HUES64 (cell line): ENCODE measurements around the gene KPNA6.

Experiments used
- H3K27ac ChIP-seq: 2 replicates; pipeline ENCODE4 v1.7.0; 2013; ENCODE audit warnings: low read depth, low read length, inconsistent platforms
- H3K27me3 ChIP-seq: 2 replicates; pipeline ENCODE4 v1.6.1; 2013; ENCODE audit warnings: mild to moderate bottlenecking, low read length; ENCODE audit not compliant: insufficient read depth
- H3K36me3 ChIP-seq: 2 replicates; pipeline ENCODE4 v1.6.1; 2013; ENCODE audit warnings: mild to moderate bottlenecking, low read length; ENCODE audit not compliant: insufficient read depth
- H3K4me1 ChIP-seq: 2 replicates; pipeline ENCODE4 v1.6.1; 2013; ENCODE audit warnings: mild to moderate bottlenecking, low read length, moderate library complexity; ENCODE audit not compliant: insufficient read depth
- H3K4me3 ChIP-seq: 2 replicates; pipeline ENCODE4 v1.5.1; 2013; ENCODE audit warnings: mild to moderate bottlenecking, low read length, moderate library complexity
- H3K9ac ChIP-seq: 2 replicates; pipeline ENCODE4 v1.6.1; 2013; ENCODE audit warnings: mild to moderate bottlenecking, low read depth, low read length
- H3K9me3 ChIP-seq: 2 replicates; pipeline ENCODE4 v1.6.1; 2013; ENCODE audit warnings: low read depth, low read length; ENCODE audit not compliant: insufficient read depth
- WGBS: fragments of 150-250, 120-280 bp; methylation state at CpG from one replicate; pipeline ENCODE4 v1.1.7; 2013; ENCODE audit warnings: missing lambda C conversion rate; 5-methylcytosine and 5-hydroxymethylcytosine counted together

The KPNA6 gene

DNA sequence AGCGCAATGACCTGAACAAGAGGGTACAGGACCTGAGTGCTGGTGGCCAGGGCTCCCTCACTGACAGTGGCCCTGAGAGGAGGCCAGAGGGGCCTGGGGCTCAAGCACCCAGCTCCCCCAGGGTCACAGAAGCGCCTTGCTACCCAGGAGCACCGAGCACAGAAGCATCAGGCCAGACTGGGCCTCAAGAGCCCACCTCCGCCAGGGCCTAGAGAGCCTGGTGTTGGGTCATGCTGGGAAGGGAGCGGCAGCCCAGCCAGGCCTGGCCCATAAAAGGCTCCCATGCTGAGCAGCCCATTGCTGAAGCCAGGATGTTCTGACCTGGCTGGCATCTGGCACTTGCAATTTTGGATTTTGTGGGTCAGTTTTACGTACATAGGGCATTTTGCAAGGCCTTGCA, 87.1 kb downstream of the KPNA6 start:
- Histone ChIP-seq H3K4me3 (no peak overlapping the region), H3K36me3 (peaks cover 86% of the 10 kb centered on the region), H3K9ac (no peak overlapping the region), H3K9me3 (no peaks in the 10 kb centered on the region), H3K27me3 (no peaks in the 10 kb centered on the region), H3K27ac (no peak overlapping the region), H3K4me1 (peaks cover 17% of the 10 kb centered on the region)
- 92% methylated on average over 6 of the region's 6 CpGs for WGBS

- no peak overlapping the region for H3K27ac ChIP-seq
- peaks cover 81% of the 10 kb centered on the region for H3K36me3 ChIP-seq
- no peak overlapping the region for H3K4me3 ChIP-seq
- H3K4me1 ChIP-seq = peaks cover 18% of the 10 kb centered on the region
- H3K27me3 ChIP-seq = no peaks in the 10 kb centered on the region
- 96% methylated on average over 3 of the region's 3 CpGs for WGBS
- H3K9ac ChIP-seq = no peak overlapping the region
- no peaks in the 10 kb centered on the region for H3K9me3 ChIP-seq
Observed at GRCh38 chr1:32195531-32195930, 87.7 kb downstream of the KPNA6 start.

GRCh38 chr1:32195972-32196823, 88.3 kb downstream of the KPNA6 start:
- no peaks in the 10 kb centered on the region for H3K9me3 ChIP-seq
- no peak overlapping the region for H3K27ac ChIP-seq
- H3K36me3 ChIP-seq = peaks cover 74% of the 10 kb centered on the region
- no peaks in the 10 kb centered on the region for H3K27me3 ChIP-seq
- H3K9ac ChIP-seq = no peak overlapping the region
- H3K4me1 ChIP-seq = peaks cover 18% of the 10 kb centered on the region
- H3K4me3 ChIP-seq = no peak overlapping the region

GRCh38 chr1:32197074-32197473, 89.2 kb downstream of the KPNA6 start:
- H3K27me3 ChIP-seq = no peaks in the 10 kb centered on the region
- no peak overlapping the region for H3K4me3 ChIP-seq
- H3K27ac ChIP-seq = no peak overlapping the region
- H3K4me1 ChIP-seq = peaks cover 22% of the 10 kb centered on the region
- H3K9ac ChIP-seq = no peak overlapping the region
- no peaks in the 10 kb centered on the region for H3K9me3 ChIP-seq
- H3K36me3 ChIP-seq = peaks cover 65% of the 10 kb centered on the region
- whole genome bisulfite sequencing = 93% methylated on average over 1 of the region's 1 CpG

- no peaks in the 10 kb centered on the region for H3K9me3 ChIP-seq
- no peak overlapping the region for H3K27ac ChIP-seq
- peaks cover 22% of the 10 kb centered on the region for H3K4me1 ChIP-seq
- H3K36me3 ChIP-seq = peaks cover 58% of the 10 kb centered on the region
- WGBS = 86% methylated on average over 5 of the region's 6 CpGs
- no peak overlapping the region for H3K9ac ChIP-seq
- no peaks in the 10 kb centered on the region for H3K27me3 ChIP-seq
- no peak overlapping the region for H3K4me3 ChIP-seq
Observed at GRCh38 chr1:32197837-32198236, 90.0 kb downstream of the KPNA6 start.

DNA sequence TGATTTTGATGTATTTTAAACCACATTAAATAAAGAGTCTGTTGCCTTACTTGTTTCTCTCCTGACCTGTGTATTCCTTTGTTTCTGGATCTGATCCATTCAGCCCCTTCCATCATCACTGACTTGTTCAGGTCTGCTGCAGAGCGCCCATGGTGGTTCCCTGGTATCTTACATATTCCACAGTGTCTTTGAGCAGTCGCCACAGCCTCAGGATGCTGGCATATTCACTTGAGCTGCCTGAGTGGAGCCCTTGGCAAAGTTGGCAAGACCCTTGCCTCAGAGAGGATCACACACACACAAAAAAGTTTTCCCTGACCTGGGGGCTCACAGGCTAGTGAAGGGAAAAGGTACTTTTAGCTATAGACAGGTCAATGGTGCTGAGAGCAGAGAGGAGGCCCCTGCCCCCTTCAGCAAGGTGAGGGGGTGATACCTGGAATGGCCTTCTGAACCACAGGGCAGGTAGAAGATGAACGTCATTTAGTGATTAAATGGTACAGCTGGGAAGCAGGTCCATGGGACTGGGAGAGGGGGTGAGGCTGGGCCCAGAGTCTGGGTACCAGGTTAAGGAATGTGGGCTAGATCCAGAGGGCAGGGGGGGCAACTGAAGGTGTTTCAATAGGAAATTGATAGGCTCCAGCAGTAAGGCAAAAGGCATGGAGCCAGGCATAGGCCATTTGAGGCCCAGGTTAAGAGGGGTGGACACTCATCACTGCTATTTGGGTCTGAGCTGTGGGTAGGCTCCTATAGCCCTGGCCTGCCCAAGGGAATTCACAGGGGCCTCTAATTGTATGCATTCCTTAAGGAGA, 90.6 kb downstream of the KPNA6 start:
- H3K36me3 ChIP-seq = peaks cover 52% of the 10 kb centered on the region
- WGBS = 86% methylated on average over 3 of the region's 3 CpGs
- H3K9ac ChIP-seq = no peak overlapping the region

GRCh38 chr1:32199043-32199716, 91.3 kb downstream of the KPNA6 start:
- Histone ChIP-seq H3K27ac (no peak overlapping the region; the same call in 1 of the 2 replicates), H3K9me3 (no peaks in the 10 kb centered on the region), H3K9ac (no peak overlapping the region), H3K4me1 (peaks cover 22% of the 10 kb centered on the region), H3K36me3 (peaks cover 44% of the 10 kb centered on the region), H3K4me3 (no peak overlapping the region; the same call in 1 of the 2 replicates), H3K27me3 (no peaks in the 10 kb centered on the region)
- 68% methylated on average over 4 of the region's 4 CpGs for WGBS

More for the DNA sequence above, 90.6 kb downstream of the KPNA6 start:
- no peak overlapping the region for H3K4me3 ChIP-seq
- no peak overlapping the region for H3K27ac ChIP-seq
- no peaks in the 10 kb centered on the region for H3K27me3 ChIP-seq
- peaks cover 22% of the 10 kb centered on the region for H3K4me1 ChIP-seq
- H3K9me3 ChIP-seq = no peaks in the 10 kb centered on the region

DNA sequence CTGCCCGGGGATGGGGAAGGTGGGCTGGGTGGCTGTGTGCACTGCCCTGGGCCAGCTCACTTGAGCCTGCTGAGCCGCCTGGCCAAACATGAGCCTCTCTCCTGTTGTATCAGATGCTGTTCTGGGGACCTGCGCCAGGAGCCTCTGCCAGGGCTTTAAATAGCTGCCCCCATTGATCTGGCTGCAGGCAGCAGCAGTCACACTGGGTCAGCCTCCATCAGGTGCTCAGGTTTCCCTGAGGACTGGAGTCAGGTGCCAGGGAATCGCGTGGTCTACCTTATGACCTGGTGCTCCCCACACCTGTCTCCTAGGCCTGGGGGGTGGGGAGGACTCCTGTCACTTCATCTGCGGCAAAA, 91.8 kb downstream of the KPNA6 start:
- Histone ChIP-seq H3K27ac (no peak overlapping the region; the same call in 1 of the 2 replicates), H3K9me3 (no peaks in the 10 kb centered on the region), H3K4me1 (peaks cover 22% of the 10 kb centered on the region), H3K36me3 (peaks cover 39% of the 10 kb centered on the region), H3K27me3 (no peaks in the 10 kb centered on the region), H3K4me3 (peak overlapping the region; percentile 59), H3K9ac (no peak overlapping the region)
- 52% methylated on average over 5 of the region's 6 CpGs for WGBS

- Histone ChIP-seq H3K27me3 (no peaks in the 10 kb centered on the region), H3K36me3 (peaks cover 32% of the 10 kb centered on the region), H3K4me1 (peaks cover 22% of the 10 kb centered on the region), H3K9ac (peak within 1 kb of the TSS; percentile 45; the same call in 1 of the 2 replicates), H3K4me3 (peak within 1 kb of the TSS; percentile 59), H3K27ac (peak within 1 kb of the TSS; percentile 71; the same call in 1 of the 2 replicates), H3K9me3 (no peaks in the 10 kb centered on the region)
- under 1% methylated on average over 29 of the region's 34 CpGs for WGBS
Observed at GRCh38 chr1:32200226-32201010, 92.6 kb downstream of the KPNA6 start, which contains the start of gene CCDC28B. Gene CCDC28B (plus strand): TSS chr1:32200595. CDS start chr1:32201936, 1,341 bp downstream.

- H3K9ac ChIP-seq = no peak overlapping the region
Observed at GRCh38 chr1:32201011-32201855, 93.4 kb downstream of the KPNA6 start.

More at GRCh38 chr1:32201011-32201855, 93.4 kb downstream of the KPNA6 start:
- H3K27ac ChIP-seq = no peak overlapping the region
- no peaks in the 10 kb centered on the region for H3K27me3 ChIP-seq
- H3K4me3 ChIP-seq = peak overlapping the region; percentile 59
- H3K9me3 ChIP-seq = no peaks in the 10 kb centered on the region
- H3K36me3 ChIP-seq = peaks cover 24% of the 10 kb centered on the region
- H3K4me1 ChIP-seq = peaks cover 22% of the 10 kb centered on the region
- WGBS = 6% methylated on average over 25 of the region's 26 CpGs
